Left renal cortex interstitium (tissue), 4 donors: Measurements from ENCODE around the gene MED19. TPM values are rescaled to one million over a fixed set of nuclear protein-coding genes. Genes with fewer than 3 reads are reported as not detected.

Experiments used
- polyA plus RNA-seq, 4 donors: library from polyadenylated mRNA; unstranded; fragments of 120-200 nt; gene quantifications; one replicate each; pipeline ENCODE4 v1.2.1, GENCODE V29; 2013; ENCODE audit not compliant: insufficient read length in 4 of 4

The MED19 gene
- polyA plus RNA-seq, 4 donors, result 16.7 to 25.9 (median 22.5) TPM

Other genes with a start within 250 kb of the MED19 start
- 1 to 10 TPM; 6.7 to 8.8 (median 7.0) TPM for gene SLC43A1, start 196.5 kb downstream of the MED19 start, polyA plus RNA-seq
- gene TIMM10, start 181.5 kb downstream of the MED19 start, polyA plus RNA-seq, result 10 to 100 TPM; 45.8 to 59.3 (median 52.2) TPM
- gene SMTNL1, start 174.6 kb downstream of the MED19 start, polyA plus RNA-seq, result under 1 TPM; 0.11 to 0.46 (median 0.22) TPM
- 10 to 100 TPM; 32.3 to 47.6 (median 44.0) TPM for gene UBE2L6, start 144.5 kb downstream of the MED19 start, polyA plus RNA-seq
- 100 to 1,000 TPM; 145 to 174 (median 160) TPM for gene SERPING1, start 114.5 kb downstream of the MED19 start, polyA plus RNA-seq
- 1 to 10 TPM; 1.6 to 5.6 (median 3.2) TPM for gene YPEL4, start 62.3 kb downstream of the MED19 start, polyA plus RNA-seq
- gene CLP1, start 54.5 kb downstream of the MED19 start, polyA plus RNA-seq, result 10 to 100 TPM; 13.5 to 17.8 (median 15.6) TPM
- 10 to 100 TPM; 50.0 to 55.6 (median 53.0) TPM for gene ZDHHC5, start 44.1 kb downstream of the MED19 start, polyA plus RNA-seq
- 100 to 1,000 TPM; 108 to 120 (median 118) TPM for gene TMX2, start 378 bp upstream of the MED19 start, polyA plus RNA-seq
- gene SELENOH, start 29.3 kb upstream of the MED19 start, polyA plus RNA-seq, result 100 to 1,000 TPM; 110 to 168 (median 131) TPM
- gene BTBD18, start 39.6 kb upstream of the MED19 start, polyA plus RNA-seq, result under 1 TPM in 3 of 4 donors, not detected in 1; 0.24 to 0.49 (median 0.33) TPM
- 100 to 1,000 TPM; 181 to 247 (median 217) TPM for gene CTNND1, start 49.6 kb upstream of the MED19 start, polyA plus RNA-seq